GF-D8 (cell line): ENCODE data around the gene PMM2.
"Not testable (repeated sequence)": the region's sequence is repeated elsewhere in the genome, so short reads cannot be mapped to it uniquely, and the experiment has no call there.

Source experiments
- DNase-seq: peaks from one replicate; lab custom pipeline; 2025; lab: John Stamatoyannopoulos, UW

PMM2 gene

GRCh38 chr16:8782673-8783072, 15.0 kb upstream of the PMM2 start:
- DNase-seq = no peak

DNA sequence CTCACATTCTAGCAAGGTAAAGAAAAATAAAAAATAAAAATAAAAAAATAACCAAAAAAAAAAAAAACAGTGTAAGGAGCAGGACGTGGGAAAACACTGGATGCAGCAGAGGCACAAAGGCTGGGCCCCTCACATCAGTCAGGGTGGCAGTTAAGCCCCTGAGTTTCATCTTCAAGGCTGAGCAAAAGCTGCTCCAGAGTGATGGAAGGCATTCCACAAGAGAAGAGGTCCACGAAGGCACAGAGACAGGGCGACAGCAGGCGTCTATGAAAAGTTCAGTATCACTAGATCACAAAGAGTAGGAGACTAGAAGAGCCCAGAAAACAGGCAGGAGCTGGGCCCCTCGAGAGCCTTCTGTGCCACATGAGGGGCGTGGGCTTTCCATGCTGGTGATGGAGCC, 12.2 kb upstream of the PMM2 start:
- no peak for DNase-seq

DNA sequence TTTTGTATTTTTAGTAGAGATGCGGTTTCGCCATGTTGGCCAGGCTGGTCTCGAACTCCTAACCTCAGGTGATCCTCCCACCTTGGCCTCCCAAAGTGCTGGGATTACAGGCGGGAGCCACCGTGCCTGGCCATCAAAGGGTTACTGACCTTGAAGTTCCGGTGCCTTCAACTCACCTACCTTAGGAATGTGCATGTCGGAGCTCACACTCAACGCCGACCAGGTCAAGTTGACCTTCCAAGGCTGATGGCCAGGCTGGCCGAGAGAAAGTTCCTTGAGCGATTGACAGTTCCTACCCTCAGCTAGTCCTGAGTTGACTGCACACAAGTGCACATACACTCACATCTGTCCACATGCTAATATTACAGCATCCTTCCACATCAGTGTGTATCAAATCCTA, 11.3 kb upstream of the PMM2 start:
- not testable (repeated sequence) for DNase-seq

- no peak for DNase-seq
Observed at GRCh38 chr16:8788578-8789172, 9.0 kb upstream of the PMM2 start.

DNA sequence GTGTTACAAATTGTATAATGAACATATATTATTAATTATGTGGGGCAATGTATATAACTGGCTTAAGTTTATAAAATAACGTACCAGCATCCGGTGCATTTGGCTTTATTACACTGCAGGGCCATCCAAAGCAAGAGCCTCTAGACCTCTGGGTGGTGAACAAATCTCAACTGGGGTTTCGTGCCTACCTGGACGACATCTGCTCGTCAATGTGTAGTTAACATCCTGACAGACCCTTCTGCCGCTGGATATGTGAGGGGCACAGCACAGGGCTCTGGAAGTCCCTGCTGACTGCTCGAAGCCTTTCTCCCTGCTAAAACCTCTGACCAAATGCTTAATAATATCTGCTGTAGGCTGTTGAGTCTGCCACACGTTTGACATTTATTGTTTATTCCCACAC, 2.5 kb upstream of the PMM2 start:
- no peak for DNase-seq

DNA sequence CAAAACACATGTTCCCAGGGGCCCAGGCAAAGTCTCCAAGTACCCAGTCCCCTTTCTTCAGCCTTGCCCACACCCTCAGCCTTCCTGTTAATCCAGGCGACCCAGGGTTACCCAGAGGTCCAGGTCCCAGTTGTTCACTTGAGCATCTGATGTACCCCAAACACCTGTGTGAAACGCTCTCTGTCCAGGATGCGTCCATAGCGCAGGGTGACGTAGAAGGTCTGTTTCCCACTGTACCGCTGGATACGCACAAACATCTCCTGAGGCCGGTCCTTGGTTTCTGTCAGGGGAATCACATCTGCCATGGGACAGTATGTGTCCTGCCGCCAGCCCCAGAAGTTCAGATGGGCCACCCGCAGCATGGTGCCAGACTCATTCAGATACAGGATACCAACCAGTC, 1.8 kb upstream of the PMM2 start:
- no peak for DNase-seq

GRCh38 chr16:8796469-8797363, 923 bp upstream of the PMM2 start:
- DNase-seq = no peak

- no peak for DNase-seq
Observed at GRCh38 chr16:8798174-8798527, 512 bp downstream of the PMM2 start.

GRCh38 chr16:8798535-8799157, 1.0 kb downstream of the PMM2 start:
- DNase-seq = no peak

DNA sequence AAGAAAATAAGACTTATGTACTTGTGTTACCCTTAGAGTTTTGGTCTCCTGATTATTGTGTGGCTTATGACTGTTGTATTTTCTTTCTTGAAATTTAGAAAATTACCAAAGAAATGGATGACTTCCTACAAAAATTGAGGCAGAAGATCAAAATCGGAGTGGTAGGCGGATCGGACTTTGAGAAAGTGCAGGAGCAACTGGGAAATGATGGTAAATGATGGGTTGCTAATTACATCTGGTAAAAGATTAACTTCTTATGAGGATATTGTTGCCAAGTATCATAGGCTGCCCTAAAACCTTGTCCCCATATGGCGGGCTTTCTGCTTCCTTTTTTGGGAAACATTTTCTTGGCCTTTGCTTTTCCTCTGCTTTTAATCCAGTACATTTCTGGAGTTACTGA, 4.1 kb downstream of the PMM2 start:
- no peak for DNase-seq

DNA sequence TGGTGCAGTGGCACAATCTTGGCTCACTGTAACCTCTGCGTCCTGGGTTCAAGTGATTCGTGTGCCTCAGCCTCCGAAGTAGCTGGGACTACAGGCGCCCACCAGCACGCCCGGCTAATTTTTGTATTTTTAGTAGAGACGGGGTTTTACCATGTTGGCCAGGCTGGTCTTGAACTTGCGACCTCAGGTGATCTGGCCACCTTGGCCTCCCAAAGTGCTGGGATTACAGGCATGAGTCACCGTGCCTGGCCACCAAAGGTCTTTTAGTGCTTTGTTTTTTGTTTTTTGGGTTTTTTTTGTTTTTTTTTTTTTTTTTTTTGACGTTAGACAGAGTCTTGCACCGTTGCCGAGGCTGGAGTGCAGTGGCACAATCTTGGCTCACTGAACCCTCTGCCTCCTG, 6.1 kb downstream of the PMM2 start:
- DNase-seq = not testable (repeated sequence)

DNA sequence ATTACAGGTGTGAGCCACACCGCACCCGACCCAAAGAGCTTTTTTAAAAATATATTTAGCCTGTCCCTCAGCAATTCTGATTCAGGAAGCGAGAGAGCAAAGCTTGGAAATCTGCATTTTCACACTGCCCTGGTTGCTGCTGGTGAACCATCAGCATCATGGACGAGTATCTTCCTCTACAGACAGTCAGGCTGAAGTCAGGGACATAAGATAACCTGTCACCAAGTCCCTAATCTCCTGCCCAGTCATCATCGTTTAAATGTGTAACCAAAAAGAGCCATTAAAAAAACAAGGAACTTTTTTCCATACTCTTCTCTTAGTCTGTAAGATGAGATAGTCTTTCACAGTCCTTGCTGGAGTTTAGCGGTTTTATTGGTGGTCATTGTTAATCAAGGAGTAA, 6.7 kb downstream of the PMM2 start:
- no peak for DNase-seq

GRCh38 chr16:8806272-8806983, 8.8 kb downstream of the PMM2 start:
- DNase-seq = no peak

DNA sequence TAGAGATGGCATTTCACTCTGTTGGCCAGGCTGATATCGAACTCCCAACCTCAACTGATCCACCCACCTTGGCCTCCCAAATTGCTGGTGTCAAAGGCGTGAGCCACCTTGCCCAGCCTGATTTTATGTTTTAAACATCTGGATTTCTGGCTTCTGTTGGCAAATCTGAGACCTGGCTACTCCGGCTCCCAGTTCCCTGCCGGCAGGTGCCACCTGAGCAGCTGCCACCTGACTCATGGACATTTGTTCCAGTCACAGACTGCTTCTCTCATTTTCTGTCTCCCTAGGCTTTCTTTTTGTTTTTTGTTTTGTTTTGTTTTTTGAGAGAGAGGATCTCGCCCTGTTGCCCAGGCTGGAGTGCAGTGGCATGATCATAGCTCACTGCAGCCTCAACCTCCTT, 9.6 kb downstream of the PMM2 start:
- DNase-seq = no peak

- no peak for DNase-seq
Observed at GRCh38 chr16:8808009-8808408, 10.4 kb downstream of the PMM2 start.

DNA sequence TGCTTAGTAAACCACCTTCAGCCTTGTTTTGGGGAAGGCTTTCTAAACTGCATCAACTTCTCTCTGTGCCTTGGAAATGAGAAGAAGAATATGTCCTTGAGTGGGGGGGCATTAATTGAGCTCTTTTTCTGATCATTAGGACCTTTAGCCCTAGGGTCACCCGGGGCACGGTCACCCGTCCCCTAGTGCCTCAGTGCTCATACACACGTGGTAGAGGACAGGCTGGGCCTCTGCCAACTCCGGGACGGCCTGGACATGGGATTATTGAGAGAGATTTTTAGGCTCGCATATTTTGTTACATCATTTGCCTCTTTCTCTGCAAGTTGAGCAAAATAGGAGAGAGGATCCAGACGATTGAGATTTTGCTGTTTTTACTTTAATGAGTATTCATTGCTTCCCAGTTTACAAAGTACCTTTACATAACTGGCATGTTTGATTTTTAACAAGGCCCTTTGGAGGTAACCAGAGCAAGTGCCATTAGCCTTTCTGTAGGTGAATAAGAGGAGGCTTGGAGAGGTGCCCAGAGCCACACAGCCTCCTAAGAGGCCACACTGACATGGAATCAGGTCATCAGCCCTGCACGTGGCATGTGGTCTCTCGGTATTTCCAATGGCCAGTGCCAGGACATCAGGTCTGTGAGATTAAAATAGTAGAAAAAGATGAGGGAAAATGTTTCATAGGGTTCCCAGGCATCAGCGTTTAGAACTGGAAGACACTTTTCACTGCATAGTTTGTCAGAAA, 11.1 kb downstream of the PMM2 start:
- DNase-seq = no peak

DNA sequence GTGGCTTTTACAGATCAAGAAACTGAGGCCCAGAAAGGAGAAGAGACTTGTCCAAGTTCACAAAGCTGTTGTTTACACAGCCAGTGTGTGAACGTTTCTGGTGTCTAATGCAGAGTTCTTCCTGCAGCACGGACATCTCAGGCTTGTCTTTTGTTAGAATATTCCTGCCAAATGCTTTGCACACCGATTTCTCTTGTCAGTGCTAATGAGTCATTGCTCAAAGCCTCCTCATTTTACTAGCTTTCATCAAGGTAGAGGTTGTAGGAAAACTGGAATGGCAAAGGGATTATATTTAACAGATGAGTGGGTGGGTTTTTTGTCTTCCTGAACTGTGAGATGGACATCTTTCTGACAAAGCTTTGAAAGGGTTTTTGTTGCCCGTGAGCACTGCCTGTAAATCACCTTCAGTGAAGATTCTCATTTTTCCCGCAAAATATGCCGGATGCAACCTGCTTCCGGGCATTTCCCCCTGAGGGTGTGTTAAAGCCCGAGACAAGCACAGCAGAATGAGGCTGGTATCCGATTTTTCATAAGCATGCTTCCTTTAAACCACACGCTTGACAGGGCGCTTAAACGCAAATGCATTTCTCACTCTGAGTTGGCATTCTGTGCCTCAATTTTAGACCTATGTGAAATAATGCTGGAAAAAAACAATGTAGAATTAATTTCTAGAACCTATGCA, 14.7 kb downstream of the PMM2 start:
- DNase-seq = no peak

- DNase-seq = no peak
Observed at GRCh38 chr16:8814095-8814806, 16.6 kb downstream of the PMM2 start.

GRCh38 chr16:8816967-8817655, 19.5 kb downstream of the PMM2 start:
- DNase-seq = no peak
